GM18498 (cell line): ENCODE data around the gene SHC4.
"Not testable (repeated sequence)": the region's sequence is repeated elsewhere in the genome, so short reads cannot be mapped to it uniquely, and the experiment has no call there.

Experiments used
- ATAC-seq: cut with Tn5 transposase; IDR thresholded peaks from one replicate; pipeline ENCODE4 v1.9.1; 2021; ENCODE audit warnings: mild to moderate bottlenecking, moderate library complexity; ENCODE audit not compliant: unreplicated experiment

The SHC4 gene

GRCh38 chr15:48925714-48926223 lies 38.0 kb downstream of the SHC4 start:
- no peak for ATAC-seq

- no peak for ATAC-seq
Measured at GRCh38 chr15:48924528-48925393, 39.0 kb downstream of the SHC4 start.

- ATAC-seq: no peak
Measured at GRCh38 chr15:48922046-48922445, 41.7 kb downstream of the SHC4 start.

GRCh38 chr15:48916721-48917120 lies 47.0 kb downstream of the SHC4 start:
- no peak for ATAC-seq

- ATAC-seq: no peak
Measured at GRCh38 chr15:48915861-48916260, 47.9 kb downstream of the SHC4 start.

- ATAC-seq: no peak
Measured at GRCh38 chr15:48914717-48915116, 49.0 kb downstream of the SHC4 start.

- ATAC-seq: no peak
Measured at GRCh38 chr15:48913141-48913540, 50.6 kb downstream of the SHC4 start.

GRCh38 chr15:48910554-48910953 lies 53.2 kb downstream of the SHC4 start:
- not testable (repeated sequence) for ATAC-seq

GRCh38 chr15:48909313-48909712 lies 54.4 kb downstream of the SHC4 start:
- ATAC-seq: not testable (repeated sequence)

- no peak for ATAC-seq
Measured at GRCh38 chr15:48905847-48906246, 57.9 kb downstream of the SHC4 start.

- no peak for ATAC-seq
Measured at GRCh38 chr15:48905216-48905615, 58.5 kb downstream of the SHC4 start.

- ATAC-seq: no peak
Measured at GRCh38 chr15:48904758-48905157, 59.0 kb downstream of the SHC4 start.

GRCh38 chr15:48899793-48900192 lies 63.9 kb downstream of the SHC4 start:
- no peak for ATAC-seq

GRCh38 chr15:48898446-48898845 lies 65.3 kb downstream of the SHC4 start:
- no peak for ATAC-seq

- no peak for ATAC-seq
Measured at GRCh38 chr15:48898032-48898431, 65.7 kb downstream of the SHC4 start.

GRCh38 chr15:48896869-48897814 lies 66.6 kb downstream of the SHC4 start:
- ATAC-seq: no peak

GRCh38 chr15:48893311-48893710 lies 70.4 kb downstream of the SHC4 start:
- no peak for ATAC-seq

GRCh38 chr15:48891232-48891765 lies 72.4 kb downstream of the SHC4 start:
- ATAC-seq: no peak

GRCh38 chr15:48890375-48890972 lies 73.2 kb downstream of the SHC4 start:
- ATAC-seq: no peak

- no peak for ATAC-seq
Measured at GRCh38 chr15:48889925-48890324, 73.8 kb downstream of the SHC4 start.

- ATAC-seq: no peak
Measured at GRCh38 chr15:48888836-48889235, 74.9 kb downstream of the SHC4 start.
